SK-N-MC (cell line): Measurements from ENCODE around the gene RNF126.

Source experiments
- DNase-seq: peaks from one replicate; pipeline ENCODE4 v3.0.0-alpha.2; 2011; ENCODE audit warnings: low read depth, low spot score
- H3K27ac ChIP-seq: fragments of 200-600 bp; sonication (generic); 2 replicates; pipeline ENCODE4 v1.5.1; 2016; ENCODE audit warnings: mixed run types
- H3K36me3 ChIP-seq: fragments of 200-600 bp; sonication (generic); 2 replicates; pipeline ENCODE4 v1.6.1; 2017; ENCODE audit warnings: antibody characterized with exemption, low read length, mixed read lengths; ENCODE audit not compliant: insufficient read depth
- H3K4me3 ChIP-seq: fragments of 200-600 bp; sonication (generic); 2 replicates; pipeline ENCODE4 v1.5.1; 2016
- H3K9ac ChIP-seq: fragments of 200-600 bp; sonication (generic); 2 replicates; pipeline ENCODE4 v1.8.0; 2017; ENCODE audit warnings: mixed run types, mixed read lengths; ENCODE audit not compliant: insufficient read length
- H3K9me3 ChIP-seq: fragments of 200-600 bp; sonication (generic); 2 replicates; pipeline ENCODE4 v1.6.1; 2017; ENCODE audit warnings: low read depth, mild to moderate bottlenecking, antibody characterized with exemption, low read length, moderate library complexity, mixed read lengths
- EZH2 ChIP-seq: fragments of 200-600 bp; sonication (generic); IDR thresholded peaks from one replicate; pipeline ENCODE4 v1.6.1; 2017; ENCODE audit warnings: antibody characterized with exemption
- FOXP2 ChIP-seq: optimal IDR thresholded peaks from 2 replicates; pipeline ENCODE3; 2011; ENCODE audit warnings: mild to moderate bottlenecking, moderate library complexity; ENCODE audit not compliant: insufficient read depth; ENCODE audit errors: extremely low read length, control extremely low read depth
- POLR2AphosphoS5 ChIP-seq: IDR thresholded peaks from 2 replicates; pipeline ENCODE4 v1.6.1; 2012; ENCODE audit warnings: mild to moderate bottlenecking, low read depth, low read length, borderline replicate concordance

RNF126 gene

GRCh38 chr19:658916-659839 lies 3.8 kb downstream of the RNF126 start:
- Histone ChIP-seq H3K36me3 (no peaks in the 10 kb centered on the region; the same call in 1 of the 2 replicates), H3K4me3 (no peak overlapping the region), H3K9ac (no peak overlapping the region), H3K27ac (no peak overlapping the region), H3K9me3 (no peaks in the 10 kb centered on the region)
- DNase-seq, result no peak
- no peak for TF ChIP-seq EZH2
- no peak for TF ChIP-seq POLR2AphosphoS5
- no peak for TF ChIP-seq FOXP2

GRCh38 chr19:658059-658839 lies 4.8 kb downstream of the RNF126 start:
- peaks cover 8% of the 10 kb centered on the region; the same call in 1 of the 2 replicates for H3K36me3 ChIP-seq
- no peak overlapping the region for H3K27ac ChIP-seq
- no peak overlapping the region for H3K9ac ChIP-seq

GRCh38 chr19:657611-658010 lies 5.4 kb downstream of the RNF126 start:
- H3K9me3 ChIP-seq, result no peaks in the 10 kb centered on the region
- DNase-seq, result no peak
- H3K4me3 ChIP-seq, result no peak overlapping the region
- no peak overlapping the region for H3K9ac ChIP-seq
- no peak overlapping the region for H3K27ac ChIP-seq
- H3K36me3 ChIP-seq, result peaks cover 11% of the 10 kb centered on the region; the same call in 1 of the 2 replicates
- TF ChIP-seq FOXP2 (no peak), POLR2AphosphoS5 (no peak), EZH2 (no peak)

More at GRCh38 chr19:658059-658839, 4.8 kb downstream of the RNF126 start:
- TF ChIP-seq FOXP2 (no peak), EZH2 (no peak), POLR2AphosphoS5 (no peak)
- no peak for DNase-seq
- Histone ChIP-seq H3K4me3 (no peak overlapping the region), H3K9me3 (no peaks in the 10 kb centered on the region)

GRCh38 chr19:656751-657559 lies 6.1 kb downstream of the RNF126 start:
- Histone ChIP-seq H3K9ac (no peak overlapping the region), H3K27ac (no peak overlapping the region), H3K4me3 (no peak overlapping the region), H3K36me3 (peaks cover 16% of the 10 kb centered on the region; the same call in 1 of the 2 replicates), H3K9me3 (no peaks in the 10 kb centered on the region)
- TF ChIP-seq EZH2 (no peak), FOXP2 (no peak), POLR2AphosphoS5 (no peak)
- DNase-seq, result no peak

- no peak for DNase-seq
- Histone ChIP-seq H3K36me3 (peaks cover 20% of the 10 kb centered on the region; the same call in 1 of the 2 replicates), H3K4me3 (no peak overlapping the region), H3K9ac (no peak overlapping the region), H3K9me3 (no peaks in the 10 kb centered on the region), H3K27ac (no peak overlapping the region)
- TF ChIP-seq POLR2AphosphoS5, result no peak
- TF ChIP-seq FOXP2, result no peak
- no peak for TF ChIP-seq EZH2
Observed at GRCh38 chr19:655691-656090, 7.3 kb downstream of the RNF126 start.

- Histone ChIP-seq H3K9ac (no peak overlapping the region), H3K27ac (no peak overlapping the region), H3K36me3 (peaks cover 25% of the 10 kb centered on the region; the same call in 1 of the 2 replicates), H3K4me3 (no peak overlapping the region), H3K9me3 (no peaks in the 10 kb centered on the region)
- TF ChIP-seq POLR2AphosphoS5 (no peak), FOXP2 (no peak), EZH2 (no peak)
- no peak for DNase-seq
Observed at GRCh38 chr19:653425-653824, 9.6 kb downstream of the RNF126 start.

GRCh38 chr19:652467-653389 lies 10.3 kb downstream of the RNF126 start:
- TF ChIP-seq EZH2 (no peak), POLR2AphosphoS5 (no peak), FOXP2 (no peak)
- no peaks in the 10 kb centered on the region for H3K9me3 ChIP-seq
- DNase-seq, result no peak
- H3K9ac ChIP-seq, result no peak overlapping the region
- no peak overlapping the region for H3K27ac ChIP-seq
- no peak overlapping the region for H3K4me3 ChIP-seq
- peaks cover 25% of the 10 kb centered on the region; the same call in 1 of the 2 replicates for H3K36me3 ChIP-seq
